Nephron progenitor cell (in vitro differentiated cells): ENCODE results near the gene TM7SF3.

Experiments used
- DNase-seq: peaks from one replicate; pipeline ENCODE4 v3.0.0; 2021
- H3K27ac Mint-ChIP-seq: 2 replicates; pipeline ENCODE4 v1.8.0; 2021; ENCODE audit warnings: mild to moderate bottlenecking, moderate library complexity, mixed read lengths
- H3K27me3 Mint-ChIP-seq: 2 replicates; pipeline ENCODE4 v1.8.0; 2021; ENCODE audit warnings: mild to moderate bottlenecking, low read depth, mixed read lengths; ENCODE audit not compliant: poor library complexity
- H3K36me3 Mint-ChIP-seq: 2 replicates; pipeline ENCODE4 v1.8.0; 2021; ENCODE audit warnings: low read depth, mixed read lengths
- H3K4me1 Mint-ChIP-seq: 2 replicates; pipeline ENCODE4 v1.8.0; 2021; ENCODE audit warnings: mixed read lengths
- H3K4me3 Mint-ChIP-seq: 2 replicates; pipeline ENCODE4 v1.8.0; 2021; ENCODE audit warnings: mild to moderate bottlenecking, moderate library complexity, mixed read lengths
- H3K9me3 Mint-ChIP-seq: 2 replicates; pipeline ENCODE4 v1.8.0; 2021; ENCODE audit warnings: mild to moderate bottlenecking, moderate library complexity, mixed read lengths
- TF ChIP-seq, protein P1 (sequence below): fragments of 200-600 bp; sonication (generic); IDR thresholded peaks from 2 replicates; pipeline ENCODE4 v1.5.0; 2021; ENCODE audit warnings: antibody characterized with exemption

The TM7SF3 gene

DNA sequence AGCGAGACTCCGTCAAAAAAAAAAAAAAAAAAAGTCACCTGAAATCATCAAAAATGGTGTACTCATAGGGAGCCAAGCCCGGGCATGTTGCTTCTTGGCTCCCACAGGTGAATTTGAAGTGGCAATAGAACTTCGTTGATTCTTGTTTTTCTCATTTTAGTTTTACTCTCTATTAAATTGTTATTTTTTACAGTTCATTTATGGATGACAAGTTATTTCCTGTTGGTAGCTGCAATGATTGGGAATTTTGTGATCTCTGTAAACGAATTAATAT is 1.3 kb downstream of the TM7SF3 start:
- Mint-ChIP-seq H3K9me3 (no peaks in the 10 kb centered on the region), H3K27ac (no peak overlapping the region), H3K4me3 (peak overlapping the region; percentile 94), H3K4me1 (peaks cover 24% of the 10 kb centered on the region), H3K27me3 (peaks cover under 1% of the 10 kb centered on the region), H3K36me3 (no peaks in the 10 kb centered on the region)
- no peak for DNase-seq
- TF ChIP-seq, protein P1, sequence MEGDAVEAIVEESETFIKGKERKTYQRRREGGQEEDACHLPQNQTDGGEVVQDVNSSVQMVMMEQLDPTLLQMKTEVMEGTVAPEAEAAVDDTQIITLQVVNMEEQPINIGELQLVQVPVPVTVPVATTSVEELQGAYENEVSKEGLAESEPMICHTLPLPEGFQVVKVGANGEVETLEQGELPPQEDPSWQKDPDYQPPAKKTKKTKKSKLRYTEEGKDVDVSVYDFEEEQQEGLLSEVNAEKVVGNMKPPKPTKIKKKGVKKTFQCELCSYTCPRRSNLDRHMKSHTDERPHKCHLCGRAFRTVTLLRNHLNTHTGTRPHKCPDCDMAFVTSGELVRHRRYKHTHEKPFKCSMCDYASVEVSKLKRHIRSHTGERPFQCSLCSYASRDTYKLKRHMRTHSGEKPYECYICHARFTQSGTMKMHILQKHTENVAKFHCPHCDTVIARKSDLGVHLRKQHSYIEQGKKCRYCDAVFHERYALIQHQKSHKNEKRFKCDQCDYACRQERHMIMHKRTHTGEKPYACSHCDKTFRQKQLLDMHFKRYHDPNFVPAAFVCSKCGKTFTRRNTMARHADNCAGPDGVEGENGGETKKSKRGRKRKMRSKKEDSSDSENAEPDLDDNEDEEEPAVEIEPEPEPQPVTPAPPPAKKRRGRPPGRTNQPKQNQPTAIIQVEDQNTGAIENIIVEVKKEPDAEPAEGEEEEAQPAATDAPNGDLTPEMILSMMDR: no peak

- Mint-ChIP-seq H3K9me3 (no peaks in the 10 kb centered on the region), H3K27ac (no peak overlapping the region), H3K36me3 (no peaks in the 10 kb centered on the region), H3K27me3 (no peaks in the 10 kb centered on the region), H3K4me1 (peaks cover 24% of the 10 kb centered on the region), H3K4me3 (peak overlapping the region; percentile 94)
- DNase-seq: no peak
- TF ChIP-seq, protein P1: no peak
Measured at GRCh38 chr12:27012239-27012981, 1.8 kb downstream of the TM7SF3 start.

DNA sequence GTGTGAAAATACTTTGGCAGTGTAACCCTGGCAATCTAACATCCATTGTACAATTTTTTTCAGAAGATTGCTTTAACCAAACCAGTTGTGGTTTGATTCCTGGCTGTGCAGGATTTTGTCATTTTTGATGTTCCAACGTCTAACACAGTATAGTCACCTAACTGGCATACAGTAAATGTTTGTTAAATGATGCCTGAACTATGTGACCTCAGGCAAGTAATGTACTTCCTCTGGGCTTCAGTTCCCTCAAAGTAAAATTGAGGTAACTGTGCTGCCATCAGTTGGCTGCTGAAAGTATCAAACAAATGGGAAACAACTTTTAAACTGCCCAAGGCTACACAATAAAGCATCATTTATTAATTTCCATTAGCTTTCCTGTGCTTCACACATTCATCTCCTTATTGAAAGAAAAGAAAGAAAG is 4.3 kb downstream of the TM7SF3 start:
- no peak overlapping the region for H3K4me3 Mint-ChIP-seq
- H3K27ac Mint-ChIP-seq: no peak overlapping the region
- TF ChIP-seq, protein P1: no peak
- no peaks in the 10 kb centered on the region for H3K36me3 Mint-ChIP-seq
- H3K9me3 Mint-ChIP-seq: no peaks in the 10 kb centered on the region
- H3K4me1 Mint-ChIP-seq: peaks cover 32% of the 10 kb centered on the region
- no peak for DNase-seq
- no peaks in the 10 kb centered on the region for H3K27me3 Mint-ChIP-seq

DNA sequence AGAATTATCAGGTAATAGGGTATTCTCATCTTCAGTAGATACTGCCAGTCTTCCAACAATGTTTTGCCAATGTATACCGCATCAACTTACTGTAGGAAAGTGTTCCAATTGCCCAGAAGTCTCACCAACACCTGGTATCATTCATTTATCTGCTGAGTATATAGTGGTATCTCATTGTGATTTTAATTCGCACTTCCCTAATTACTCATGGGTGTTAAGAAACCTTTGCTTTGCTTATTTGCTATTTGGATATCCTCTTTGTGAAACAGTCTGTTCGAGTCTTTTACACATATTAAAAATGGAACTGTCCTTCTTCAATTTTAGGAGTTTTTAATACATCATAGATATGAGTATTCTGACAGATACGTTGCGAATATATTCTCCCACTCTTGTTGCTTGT is 6.1 kb downstream of the TM7SF3 start:
- no peaks in the 10 kb centered on the region for H3K9me3 Mint-ChIP-seq
- no peak overlapping the region for H3K27ac Mint-ChIP-seq
- TF ChIP-seq, protein P1: no peak
- peaks cover 35% of the 10 kb centered on the region for H3K4me1 Mint-ChIP-seq
- no peak overlapping the region for H3K4me3 Mint-ChIP-seq
- no peak for DNase-seq
- H3K36me3 Mint-ChIP-seq: no peaks in the 10 kb centered on the region
- H3K27me3 Mint-ChIP-seq: no peaks in the 10 kb centered on the region

GRCh38 chr12:27006797-27007467 is 7.3 kb downstream of the TM7SF3 start:
- TF ChIP-seq, protein P1: no peak

GRCh38 chr12:27005495-27005894 is 8.7 kb downstream of the TM7SF3 start:
- TF ChIP-seq, protein P1: no peak
- no peak overlapping the region for H3K27ac Mint-ChIP-seq
- H3K4me3 Mint-ChIP-seq: no peak overlapping the region
- peaks cover 19% of the 10 kb centered on the region for H3K4me1 Mint-ChIP-seq
- H3K9me3 Mint-ChIP-seq: no peaks in the 10 kb centered on the region
- H3K27me3 Mint-ChIP-seq: no peaks in the 10 kb centered on the region
- no peak for DNase-seq
- peaks cover 12% of the 10 kb centered on the region for H3K36me3 Mint-ChIP-seq

More at GRCh38 chr12:27006797-27007467, 7.3 kb downstream of the TM7SF3 start:
- no peak for DNase-seq
- peaks cover 28% of the 10 kb centered on the region for H3K4me1 Mint-ChIP-seq
- no peaks in the 10 kb centered on the region for H3K9me3 Mint-ChIP-seq
- H3K27me3 Mint-ChIP-seq: no peaks in the 10 kb centered on the region
- H3K36me3 Mint-ChIP-seq: peaks cover 2% of the 10 kb centered on the region
- H3K4me3 Mint-ChIP-seq: no peak overlapping the region
- H3K27ac Mint-ChIP-seq: no peak overlapping the region
